ENCODE results near the gene STAG1.
"Not testable (repeated sequence)": the region's sequence is repeated elsewhere in the genome, so short reads cannot be mapped to it uniquely, and the experiment has no call there.

STAG1 gene

DNA sequence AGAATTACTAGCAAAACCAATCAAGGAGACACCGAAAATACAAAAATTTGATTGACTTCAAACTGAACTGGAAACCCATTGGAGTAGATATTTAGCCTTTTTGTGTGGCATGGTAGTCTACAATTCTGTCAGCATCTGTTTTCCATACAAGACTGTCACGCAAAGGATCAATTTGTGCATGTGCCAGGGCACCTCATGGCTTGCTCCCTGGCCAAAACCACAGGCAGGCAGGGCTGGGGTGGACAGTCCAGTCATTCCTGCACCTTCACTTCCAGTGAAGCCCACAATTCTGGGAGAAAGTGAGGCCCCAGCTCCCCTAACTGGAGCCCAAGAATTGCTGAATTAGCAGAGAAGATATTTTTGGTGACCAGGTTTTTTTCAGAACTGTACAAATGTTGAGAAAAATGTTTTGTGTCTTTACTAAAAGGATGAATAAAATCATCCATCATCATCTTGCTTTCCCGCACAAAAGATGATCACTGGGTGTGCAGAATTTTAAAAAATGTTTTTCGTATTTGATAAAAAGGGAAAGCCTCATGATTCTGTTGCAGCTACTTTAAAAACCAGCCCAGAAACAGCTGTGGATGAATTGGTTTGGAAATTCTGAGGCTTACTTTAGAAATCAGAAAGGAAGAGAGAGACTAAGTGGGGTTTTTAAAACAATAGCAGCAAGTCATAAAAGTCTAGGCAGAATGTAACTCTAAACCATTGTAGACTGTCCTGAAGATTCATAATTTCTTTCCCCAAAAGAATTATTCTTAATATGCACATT, 415.7 kb downstream of the STAG1 start (continued):
- TF ChIP-seq, protein P1, sequence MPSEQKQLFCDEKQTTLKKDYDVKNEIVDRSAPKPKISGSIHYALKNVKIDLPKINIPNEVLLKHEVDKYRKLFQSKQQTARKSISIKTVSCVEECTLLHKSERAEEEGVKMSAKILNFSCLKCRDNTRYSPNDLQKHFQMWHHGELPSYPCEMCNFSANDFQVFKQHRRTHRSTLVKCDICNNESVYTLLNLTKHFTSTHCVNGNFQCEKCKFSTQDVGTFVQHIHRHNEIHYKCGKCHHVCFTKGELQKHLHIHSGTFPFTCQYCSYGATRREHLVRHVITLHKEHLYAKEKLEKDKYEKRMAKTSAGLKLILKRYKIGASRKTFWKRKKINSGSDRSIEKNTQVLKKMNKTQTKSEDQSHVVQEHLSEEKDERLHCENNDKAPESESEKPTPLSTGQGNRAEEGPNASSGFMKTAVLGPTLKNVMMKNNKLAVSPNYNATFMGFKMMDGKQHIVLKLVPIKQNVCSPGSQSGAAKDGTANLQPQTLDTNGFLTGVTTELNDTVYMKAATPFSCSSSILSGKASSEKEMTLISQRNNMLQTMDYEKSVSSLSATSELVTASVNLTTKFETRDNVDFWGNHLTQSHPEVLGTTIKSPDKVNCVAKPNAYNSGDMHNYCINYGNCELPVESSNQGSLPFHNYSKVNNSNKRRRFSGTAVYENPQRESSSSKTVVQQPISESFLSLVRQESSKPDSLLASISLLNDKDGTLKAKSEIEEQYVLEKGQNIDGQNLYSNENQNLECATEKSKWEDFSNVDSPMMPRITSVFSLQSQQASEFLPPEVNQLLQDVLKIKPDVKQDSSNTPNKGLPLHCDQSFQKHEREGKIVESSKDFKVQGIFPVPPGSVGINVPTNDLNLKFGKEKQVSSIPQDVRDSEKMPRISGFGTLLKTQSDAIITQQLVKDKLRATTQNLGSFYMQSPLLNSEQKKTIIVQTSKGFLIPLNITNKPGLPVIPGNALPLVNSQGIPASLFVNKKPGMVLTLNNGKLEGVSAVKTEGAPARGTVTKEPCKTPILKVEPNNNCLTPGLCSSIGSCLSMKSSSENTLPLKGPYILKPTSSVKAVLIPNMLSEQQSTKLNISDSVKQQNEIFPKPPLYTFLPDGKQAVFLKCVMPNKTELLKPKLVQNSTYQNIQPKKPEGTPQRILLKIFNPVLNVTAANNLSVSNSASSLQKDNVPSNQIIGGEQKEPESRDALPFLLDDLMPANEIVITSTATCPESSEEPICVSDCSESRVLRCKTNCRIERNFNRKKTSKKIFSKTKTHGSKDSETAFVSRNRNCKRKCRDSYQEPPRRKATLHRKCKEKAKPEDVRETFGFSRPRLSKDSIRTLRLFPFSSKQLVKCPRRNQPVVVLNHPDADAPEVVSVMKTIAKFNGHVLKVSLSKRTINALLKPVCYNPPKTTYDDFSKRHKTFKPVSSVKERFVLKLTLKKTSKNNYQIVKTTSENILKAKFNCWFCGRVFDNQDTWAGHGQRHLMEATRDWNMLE (tag by site-specific recombination; conservative IDR thresholded peaks at IDR 0.05; ENCODE audit: low read depth): no peak

DNA sequence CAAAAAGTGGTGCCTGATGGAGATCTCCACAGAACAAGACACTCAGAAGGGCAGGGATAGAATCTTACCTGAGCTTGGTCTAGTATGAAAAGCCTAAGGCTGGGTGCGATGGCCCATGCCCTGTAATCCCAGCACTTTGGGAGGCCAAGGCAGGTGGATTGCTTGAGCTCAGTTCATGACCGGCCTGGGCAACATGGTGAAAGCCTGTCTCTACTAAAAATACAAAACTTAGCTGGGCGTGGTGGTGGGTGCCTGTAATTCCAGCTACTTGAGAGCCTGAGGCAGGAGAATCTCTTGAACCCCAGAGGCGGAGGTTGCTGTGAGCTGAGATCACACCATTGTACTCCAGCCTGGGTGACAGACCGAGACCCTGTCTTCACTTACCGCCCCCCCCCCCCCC, 417.5 kb downstream of the STAG1 start:
- H3K27ac ChIP-seq (ENCODE audit: extremely low read depth, low read depth, low read length); H3K4me3 ChIP-seq (ENCODE audit: low read depth, low read length); CTCF ChIA-PET; H3K4me1 ChIP-seq (ENCODE audit: control insufficient read depth, insufficient read depth, low read length); H3K9me3 ChIP-seq (ENCODE audit: control insufficient read depth, insufficient read depth, low read depth, low read length): not testable (repeated sequence)
- H3K36me3 ChIP-seq (ENCODE audit: control insufficient read depth in 2 of 2, insufficient read depth in 1 of 2, low read length in 2 of 2): peaks cover 6 to 65% of the 10 kb centered on the region in 2 experiments
- POLR2A ChIA-PET: interaction anchor here (2.0 kb wide), 1 partner anchor 418 kb away, joined by 4 read pairs; the partner anchor contains the start of gene STAG1

DNA sequence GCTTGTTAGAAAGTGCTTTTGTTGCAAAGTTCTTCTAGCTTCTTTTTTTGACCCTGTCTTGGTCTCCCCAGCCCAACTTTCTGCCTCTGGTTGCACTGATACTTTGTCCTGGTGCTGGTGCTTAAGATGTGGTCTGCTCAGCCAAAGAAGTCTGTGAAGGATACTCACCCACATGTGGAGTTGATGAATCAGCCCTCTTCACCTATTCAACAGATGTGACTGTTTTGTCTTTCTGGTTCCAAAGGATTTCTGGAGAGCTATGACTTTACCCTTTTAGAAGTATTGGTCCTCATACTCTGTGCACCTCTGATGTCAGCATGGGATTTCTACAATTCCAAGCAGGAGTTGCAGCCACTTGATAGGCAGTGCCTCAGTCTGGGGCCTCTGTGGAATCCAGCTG, 418.0 kb downstream of the STAG1 start:
- POLR2A ChIA-PET: interaction anchor here (2.0 kb wide), 1 partner anchor 418 kb away, joined by 4 read pairs; the partner anchor contains the start of gene STAG1
- CTCF ChIA-PET: interaction anchor here (0.6 kb wide), 1 partner anchor 597 kb away, joined by 3 read pairs; no protein-coding TSS in a partner anchor
- Histone ChIP-seq H3K4me1 (ENCODE audit: control insufficient read depth, insufficient read depth, low read length) (no peaks in the 10 kb centered on the region), H3K9me3 (ENCODE audit: control insufficient read depth, insufficient read depth, low read depth, low read length) (no peaks in the 10 kb centered on the region), H3K27ac (ENCODE audit: extremely low read depth, low read depth, low read length) (no peak overlapping the region), H3K4me3 (ENCODE audit: low read depth, low read length) (no peak overlapping the region), H3K36me3 (ENCODE audit: control insufficient read depth in 2 of 2, insufficient read depth in 1 of 2, low read length in 2 of 2) (peaks cover 2 to 67% of the 10 kb centered on the region in 2 experiments; a peak in 2 of 3 replicates)
- peak; percentile 56 for TF ChIP-seq SCRT2 (tag by site-specific recombination; IDR thresholded peaks at IDR 0.05)
- TF ChIP-seq, protein P2, sequence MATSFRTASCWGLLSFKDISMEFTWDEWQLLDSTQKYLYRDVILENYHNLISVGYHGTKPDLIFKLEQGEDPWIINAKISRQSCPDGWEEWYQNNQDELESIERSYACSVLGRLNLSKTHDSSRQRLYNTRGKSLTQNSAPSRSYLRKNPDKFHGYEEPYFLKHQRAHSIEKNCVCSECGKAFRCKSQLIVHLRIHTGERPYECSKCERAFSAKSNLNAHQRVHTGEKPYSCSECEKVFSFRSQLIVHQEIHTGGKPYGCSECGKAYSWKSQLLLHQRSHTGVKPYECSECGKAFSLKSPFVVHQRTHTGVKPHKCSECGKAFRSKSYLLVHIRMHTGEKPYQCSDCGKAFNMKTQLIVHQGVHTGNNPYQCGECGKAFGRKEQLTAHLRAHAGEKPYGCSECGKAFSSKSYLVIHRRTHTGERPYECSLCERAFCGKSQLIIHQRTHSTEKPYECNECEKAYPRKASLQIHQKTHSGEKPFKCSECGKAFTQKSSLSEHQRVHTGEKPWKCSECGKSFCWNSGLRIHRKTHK (tag by site-specific recombination; IDR thresholded peaks at IDR 0.05): no peak

DNA sequence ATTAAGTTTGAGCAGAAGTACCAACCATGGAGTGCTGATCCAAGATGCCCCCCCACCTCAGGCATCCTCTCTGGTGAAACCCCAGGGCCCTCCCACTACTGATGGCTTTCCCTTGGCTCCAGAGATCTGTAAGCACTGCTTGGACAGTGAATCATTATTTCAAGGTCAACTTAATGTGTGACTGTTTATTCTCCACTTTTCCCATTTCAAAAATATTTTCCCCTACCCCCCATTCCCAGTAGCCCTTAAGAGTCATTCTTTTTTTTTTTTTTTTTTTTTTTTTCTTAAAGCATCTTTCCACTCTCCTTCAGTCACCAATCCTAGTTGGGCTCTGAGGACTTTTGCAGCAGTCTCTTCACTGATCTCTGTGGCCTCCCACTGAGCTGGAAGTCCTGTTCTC, 419.4 kb downstream of the STAG1 start:
- peaks cover 0 to 73% of the 10 kb centered on the region in 2 experiments; a peak in 1 of 3 replicates for H3K36me3 ChIP-seq (ENCODE audit: control insufficient read depth in 2 of 2, insufficient read depth in 1 of 2, low read length in 2 of 2)
- H3K4me3 ChIP-seq (ENCODE audit: low read depth, low read length): no peak overlapping the region
- H3K27ac ChIP-seq (ENCODE audit: extremely low read depth, low read depth, low read length): no peak overlapping the region
- POLR2A ChIA-PET: interaction anchor here (0.6 to 0.7 kb wide), 2 partner anchors 18 to 476 kb away, joined by 6 read pairs; no protein-coding TSS in a partner anchor
- H3K4me1 ChIP-seq (ENCODE audit: control insufficient read depth, insufficient read depth, low read length): no peaks in the 10 kb centered on the region
- no peaks in the 10 kb centered on the region for H3K9me3 ChIP-seq (ENCODE audit: control insufficient read depth, insufficient read depth, low read depth, low read length)
- CTCF ChIA-PET: interaction anchor here (0.7 kb wide), 1 partner anchor 60 kb away, joined by 4 read pairs; no protein-coding TSS in a partner anchor
- TF ChIP-seq, protein P3, sequence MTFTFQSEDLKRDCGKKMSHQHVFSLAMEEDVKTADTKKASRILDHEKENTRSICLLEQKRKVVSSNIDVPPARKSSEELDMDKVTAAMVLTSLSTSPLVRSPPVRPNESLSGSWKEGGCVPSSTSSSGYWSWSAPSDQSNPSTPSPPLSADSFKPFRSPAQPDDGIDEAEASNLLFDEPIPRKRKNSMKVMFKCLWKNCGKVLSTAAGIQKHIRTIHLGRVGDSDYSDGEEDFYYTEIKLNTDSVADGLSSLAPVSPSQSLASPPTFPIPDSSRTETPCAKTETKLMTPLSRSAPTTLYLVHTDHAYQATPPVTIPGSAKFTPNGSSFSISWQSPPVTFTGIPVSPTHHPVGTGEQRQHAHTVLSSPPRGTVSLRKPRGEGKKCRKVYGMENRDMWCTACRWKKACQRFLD (tag by site-specific recombination; IDR thresholded peaks at IDR 0.05): no peak
- TF ChIP-seq SP7 (tag by site-specific recombination; IDR thresholded peaks at IDR 0.05): no peak
- TF ChIP-seq ZNF223 (tag by site-specific recombination; IDR thresholded peaks at IDR 0.05): no peak
- no peak for TF ChIP-seq KLF7 (tag by site-specific recombination; IDR thresholded peaks at IDR 0.05; ENCODE audit: borderline replicate concordance)
- TF ChIP-seq KLF10 (tag by site-specific recombination; IDR thresholded peaks at IDR 0.05): no peak
- no peak for TF ChIP-seq ZNF221 (tag by site-specific recombination; IDR thresholded peaks at IDR 0.05; ENCODE audit: borderline replicate concordance)
- no peak for TF ChIP-seq ZNF626 (tag by site-specific recombination; IDR thresholded peaks at IDR 0.05)
- no peak for TF ChIP-seq WT1 (tag by site-specific recombination; IDR thresholded peaks at IDR 0.05)
- TF ChIP-seq ZNF114 (tag by site-specific recombination; IDR thresholded peaks at IDR 0.05): no peak
- no peak for TF ChIP-seq ZNF391 (tag by site-specific recombination; IDR thresholded peaks at IDR 0.05; ENCODE audit: borderline replicate concordance, low read depth)
- no peak for TF ChIP-seq ZNF747 (tag by site-specific recombination; IDR thresholded peaks at IDR 0.05)
- no peak for TF ChIP-seq MZF1 (tag by site-specific recombination; IDR thresholded peaks at IDR 0.05; ENCODE audit: borderline replicate concordance)
- no peak for TF ChIP-seq ZNF10 (tag by site-specific recombination; IDR thresholded peaks at IDR 0.05)
- TF ChIP-seq ZNF585B (tag by site-specific recombination; IDR thresholded peaks at IDR 0.05): no peak
- TF ChIP-seq HOXD13 (CRISPR knock-in tag; IDR thresholded peaks at IDR 0.05; ENCODE audit: borderline replicate concordance): no peak
- TF ChIP-seq ZBTB8A (tag by site-specific recombination; IDR thresholded peaks at IDR 0.05): no peak
- no peak for TF ChIP-seq ZNF473 (tag by site-specific recombination; IDR thresholded peaks at IDR 0.05)
- TF ChIP-seq ZNF658 (tag by site-specific recombination; IDR thresholded peaks at IDR 0.05): no peak
